Measurements from ENCODE around the gene PRRC2B.

GRCh38 chr9:131400627-131401026 is 6.7 kb downstream of the PRRC2B start:
- no peak for TF ChIP-seq POLR2A (IDR thresholded peaks at IDR 0.05)
- TF ChIP-seq CTCF (IDR thresholded peaks at IDR 0.05): no peak
